Activated B cell treated with CpG ODN at 0.5 μM for 24 hours (primary cell): ENCODE results near the gene L3MBTL3. TPM values are rescaled to one million over a fixed set of nuclear protein-coding genes. Genes with fewer than 3 reads are reported as not detected.

Experiments used
- ATAC-seq: fragments of 200-7000 bp; cut with Tn5 transposase; one replicate; pipeline ENCODE4 v1.10.0; 2021; ENCODE audit warnings: low read depth, mild to moderate bottlenecking, moderate library complexity
- CTCF ChIA-PET: fragments of 350-600 bp; sonication (Branson Sonifier 250); formaldehyde crosslinking; loops from one replicate; lab custom pipeline; 2021; ENCODE audit warnings: antibody characterized with exemption; lab: Charles Lee
- POLR2A ChIA-PET: fragments of 350-600 bp; sonication (Branson Sonifier 250); formaldehyde crosslinking; loops from one replicate; lab custom pipeline; 2021; ENCODE audit warnings: antibody characterized with exemption; lab: Charles Lee
- DNase-seq: peaks from one replicate; pipeline ENCODE4 v3.0.0; 2022
- H3K27ac Mint-ChIP-seq: one replicate; pipeline ENCODE4 v1.8.0; 2020; ENCODE audit warnings: mixed read lengths
- H3K27me3 Mint-ChIP-seq: one replicate; pipeline ENCODE4 v1.8.0; 2021; ENCODE audit warnings: mixed read lengths
- H3K36me3 Mint-ChIP-seq: one replicate; pipeline ENCODE4 v1.8.0; 2021; ENCODE audit warnings: low read depth, mixed read lengths
- H3K4me1 Mint-ChIP-seq: one replicate; pipeline ENCODE4 v1.8.0; 2021; ENCODE audit warnings: mixed read lengths
- H3K4me3 Mint-ChIP-seq: one replicate; pipeline ENCODE4 v1.8.0; 2020; ENCODE audit warnings: mild to moderate bottlenecking, mixed read lengths
- H3K9me3 Mint-ChIP-seq: one replicate; pipeline ENCODE4 v1.8.0; 2020; ENCODE audit warnings: mixed read lengths
- intact Hi-C: fragments of 100-400 bp; cut with micrococcal nuclease; formaldehyde crosslinking; loops from one replicate; pipeline ENCODE4 v1.15.1; 2024
- total RNA-seq: library from RNA; stranded (reverse); gene quantifications from 2 replicates; pipeline ENCODE4 v1.2.3, GENCODE V29; 2022
- TF ChIP-seq, protein P1 (sequence below): fragments of 200-600 bp; IDR thresholded peaks from one replicate; pipeline ENCODE4 v1.8.0; 2022; ENCODE audit warnings: antibody characterized with exemption, mild to moderate bottlenecking

Gene L3MBTL3
- total RNA-seq, 1 donor from 2014 or later: 30.4 TPM

- ATAC-seq: no peak
- ChIA-PET CTCF (interaction anchor here (0.7 kb wide), 1 partner anchor 8 kb away, joined by 3 read pairs; no protein-coding TSS in a partner anchor), POLR2A (no interaction called here)
- peaks cover 59% of the 10 kb centered on the region for H3K36me3 Mint-ChIP-seq
- intact Hi-C loops: loop anchor here (5.0 kb wide), 2 partner anchors 37 to 827 kb away; no protein-coding TSS in a partner anchor
- H3K27ac Mint-ChIP-seq: no peak overlapping the region
- H3K9me3 Mint-ChIP-seq: no peaks in the 10 kb centered on the region
- H3K4me1 Mint-ChIP-seq: peaks cover 10% of the 10 kb centered on the region
- TF ChIP-seq, protein P1, sequence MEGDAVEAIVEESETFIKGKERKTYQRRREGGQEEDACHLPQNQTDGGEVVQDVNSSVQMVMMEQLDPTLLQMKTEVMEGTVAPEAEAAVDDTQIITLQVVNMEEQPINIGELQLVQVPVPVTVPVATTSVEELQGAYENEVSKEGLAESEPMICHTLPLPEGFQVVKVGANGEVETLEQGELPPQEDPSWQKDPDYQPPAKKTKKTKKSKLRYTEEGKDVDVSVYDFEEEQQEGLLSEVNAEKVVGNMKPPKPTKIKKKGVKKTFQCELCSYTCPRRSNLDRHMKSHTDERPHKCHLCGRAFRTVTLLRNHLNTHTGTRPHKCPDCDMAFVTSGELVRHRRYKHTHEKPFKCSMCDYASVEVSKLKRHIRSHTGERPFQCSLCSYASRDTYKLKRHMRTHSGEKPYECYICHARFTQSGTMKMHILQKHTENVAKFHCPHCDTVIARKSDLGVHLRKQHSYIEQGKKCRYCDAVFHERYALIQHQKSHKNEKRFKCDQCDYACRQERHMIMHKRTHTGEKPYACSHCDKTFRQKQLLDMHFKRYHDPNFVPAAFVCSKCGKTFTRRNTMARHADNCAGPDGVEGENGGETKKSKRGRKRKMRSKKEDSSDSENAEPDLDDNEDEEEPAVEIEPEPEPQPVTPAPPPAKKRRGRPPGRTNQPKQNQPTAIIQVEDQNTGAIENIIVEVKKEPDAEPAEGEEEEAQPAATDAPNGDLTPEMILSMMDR: no peak
- no peaks in the 10 kb centered on the region for H3K27me3 Mint-ChIP-seq
- DNase-seq: no peak
- H3K4me3 Mint-ChIP-seq: no peak overlapping the region
Measured at GRCh38 chr6:130045622-130046021, 27.2 kb downstream of the L3MBTL3 start.

DNA sequence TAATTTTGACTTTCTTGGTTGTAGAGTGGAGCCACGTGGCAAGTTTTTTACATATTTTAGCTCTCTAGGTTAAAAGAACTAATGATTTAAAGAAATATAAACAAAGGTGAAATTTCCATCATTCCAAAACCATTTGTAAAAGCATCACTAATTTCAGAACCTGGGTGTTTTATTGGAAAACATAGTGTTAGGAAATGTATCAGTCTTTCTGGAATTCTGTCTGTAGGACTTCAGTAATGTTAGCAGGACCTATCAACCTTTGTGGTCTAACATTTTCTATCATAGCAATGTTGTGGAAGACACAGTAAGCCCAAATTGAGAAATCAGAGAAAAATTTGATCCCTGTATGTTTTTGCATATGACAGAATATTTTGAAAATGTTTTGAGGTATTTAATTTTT, 28.3 kb downstream of the L3MBTL3 start:
- Mint-ChIP-seq H3K9me3 (no peaks in the 10 kb centered on the region), H3K27ac (no peak overlapping the region), H3K4me1 (peaks cover under 1% of the 10 kb centered on the region), H3K27me3 (no peaks in the 10 kb centered on the region), H3K36me3 (peaks cover 68% of the 10 kb centered on the region), H3K4me3 (no peak overlapping the region)
- ChIA-PET CTCF (interaction anchor here (1.0 kb wide), 1 partner anchor 236 kb away, joined by 3 read pairs; no protein-coding TSS in a partner anchor), POLR2A (no interaction called here)
- intact Hi-C loops: loop anchor here (5.0 kb wide), 2 partner anchors 36 to 826 kb away; no protein-coding TSS in a partner anchor
- TF ChIP-seq, protein P1: no peak
- no peak for DNase-seq
- no peak for ATAC-seq

- ChIA-PET CTCF (interaction anchor here (1.0 kb wide), 2 partner anchors 235 to 651 kb away, joined by 3 to 4 read pairs; no protein-coding TSS in a partner anchor), POLR2A (no interaction called here)
- no peak overlapping the region for H3K4me3 Mint-ChIP-seq
- no peak for DNase-seq
- no peak for ATAC-seq
- H3K36me3 Mint-ChIP-seq: peaks cover 74% of the 10 kb centered on the region
- TF ChIP-seq, protein P1: no peak
- intact Hi-C loops: loop anchor here (5.0 kb wide), 2 partner anchors 35 to 825 kb away; no protein-coding TSS in a partner anchor
- H3K27me3 Mint-ChIP-seq: no peaks in the 10 kb centered on the region
- no peaks in the 10 kb centered on the region for H3K9me3 Mint-ChIP-seq
- H3K4me1 Mint-ChIP-seq: no peaks in the 10 kb centered on the region
- H3K27ac Mint-ChIP-seq: no peak overlapping the region
Measured at GRCh38 chr6:130047088-130047995, 29.0 kb downstream of the L3MBTL3 start.

DNA sequence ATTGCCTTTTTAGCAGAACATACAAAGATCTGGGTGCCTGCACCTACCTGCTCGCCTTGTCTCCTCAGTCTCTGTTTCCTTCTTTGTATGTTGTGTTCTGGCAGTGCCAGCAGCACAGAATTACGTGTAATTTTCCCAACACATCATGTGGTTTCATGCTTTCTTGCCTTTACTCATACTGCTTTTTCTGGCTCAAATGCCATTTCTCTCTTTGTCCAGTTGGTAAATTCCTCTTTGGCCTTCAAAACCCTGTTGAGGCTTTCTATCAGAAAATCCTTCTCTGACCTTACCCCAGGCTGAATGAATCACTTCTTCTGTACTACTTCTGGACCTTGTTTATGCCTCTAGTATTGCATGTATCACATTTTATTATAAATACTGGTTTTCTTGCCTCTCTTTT, 31.8 kb downstream of the L3MBTL3 start:
- no peaks in the 10 kb centered on the region for H3K27me3 Mint-ChIP-seq
- POLR2A ChIA-PET: interaction anchor here (0.5 kb wide), 1 partner anchor 58 kb away, joined by 9 read pairs; no protein-coding TSS in a partner anchor
- no peak for ATAC-seq

More for the DNA sequence above, 31.8 kb downstream of the L3MBTL3 start:
- CTCF ChIA-PET: no interaction called here
- Mint-ChIP-seq H3K9me3 (no peaks in the 10 kb centered on the region), H3K36me3 (peaks cover 83% of the 10 kb centered on the region), H3K4me3 (no peak overlapping the region), H3K27ac (no peak overlapping the region), H3K4me1 (no peaks in the 10 kb centered on the region)
- TF ChIP-seq, protein P1: no peak
- intact Hi-C loops: no loop called here
- DNase-seq: no peak
